ENCODE results near the gene TMEM141.

- TF ChIP-seq CTCF (conservative IDR thresholded peaks at IDR 0.05) (no peak), ZFX (IDR thresholded peaks at IDR 0.05) (no peak)
Observed at GRCh38 chr9:136773386-136774044, 17.6 kb upstream of the TMEM141 start.
